NCI-H226 (cell line): ENCODE data around the gene PGM2.
"Not testable (repeated sequence)": the region's sequence is repeated elsewhere in the genome, so short reads cannot be mapped to it uniquely, and the experiment has no call there.

Source experiments
- DNase-seq: peaks from one replicate; pipeline ENCODE4 v3.0.0-alpha.2; 2015

PGM2 gene

GRCh38 chr4:37826295-37827029 is at the start of gene PGM2:
PGM2 (plus strand) TSS chr4:37826686; CDS start chr4:37826733, 47 bp downstream.
- peak; percentile 86 for DNase-seq

DNA sequence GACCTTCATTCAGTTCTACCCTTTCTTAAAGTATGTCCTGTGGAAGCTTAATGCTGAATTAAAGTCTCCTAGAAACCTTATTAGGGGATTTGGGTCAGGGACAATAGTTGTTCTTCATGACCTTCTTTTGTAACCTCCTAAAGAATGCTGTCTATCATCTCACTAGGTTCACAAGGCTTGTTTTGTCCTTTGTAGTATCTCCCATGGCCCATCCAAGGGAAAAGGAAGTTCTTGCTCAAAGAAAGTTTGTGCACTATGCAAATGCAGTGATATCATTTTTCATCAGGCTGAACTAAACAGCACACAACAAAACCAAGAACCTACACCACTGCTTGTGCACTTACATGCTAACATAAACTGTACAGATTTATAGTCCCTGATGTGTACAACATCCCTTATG is 46.6 kb upstream of the PGM2 start:
- no peak for DNase-seq

GRCh38 chr4:37780444-37781130 is 45.9 kb upstream of the PGM2 start:
- DNase-seq, result no peak

- no peak for DNase-seq
Observed at GRCh38 chr4:37781131-37781455, 45.4 kb upstream of the PGM2 start.

DNA sequence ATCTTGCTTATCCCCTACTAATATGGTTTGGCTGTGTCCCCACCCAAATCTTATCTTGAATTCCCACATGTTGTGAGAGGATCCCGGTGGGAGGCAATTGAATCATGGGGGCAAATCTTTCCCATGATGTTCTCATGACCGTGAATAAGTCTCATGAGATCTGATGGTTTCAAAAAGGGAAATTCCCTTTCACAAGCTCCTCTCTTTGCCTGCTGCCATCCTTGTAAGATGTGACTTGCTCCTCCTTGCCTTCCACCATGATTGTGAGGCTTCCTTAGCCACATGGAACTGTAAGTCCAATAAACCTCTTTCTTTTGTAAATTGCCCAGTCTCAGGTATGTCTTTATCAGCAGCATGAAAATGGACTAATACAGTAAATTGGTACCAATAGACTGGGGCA is 40.2 kb upstream of the PGM2 start:
- DNase-seq, result not testable (repeated sequence)

GRCh38 chr4:37787883-37788460 is 38.5 kb upstream of the PGM2 start:
- not testable (repeated sequence) for DNase-seq

GRCh38 chr4:37788819-37789218 is 37.7 kb upstream of the PGM2 start:
- DNase-seq, result no peak

- DNase-seq, result no peak
Observed at GRCh38 chr4:37792241-37792640, 34.2 kb upstream of the PGM2 start.

- no peak for DNase-seq
Observed at GRCh38 chr4:37793562-37793961, 32.9 kb upstream of the PGM2 start.

DNA sequence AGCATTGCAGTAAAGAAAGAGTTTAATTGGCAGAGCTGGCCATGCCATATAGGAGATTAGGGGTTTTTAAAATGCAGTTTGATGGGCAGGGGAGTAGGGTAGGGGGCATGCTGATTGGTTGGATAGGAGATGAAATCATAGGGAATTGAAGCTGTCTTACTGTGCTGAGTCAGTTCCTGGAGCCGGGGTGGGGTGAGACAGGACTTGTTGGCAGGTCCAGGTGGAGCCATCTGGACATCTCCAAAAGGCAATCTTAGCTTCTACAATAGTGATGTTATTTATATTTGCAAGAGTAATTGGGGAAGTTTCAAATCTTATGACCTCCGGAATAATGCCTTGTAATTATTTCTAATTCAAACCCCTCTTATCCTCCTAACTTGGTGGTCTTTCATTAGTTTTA is 32.4 kb upstream of the PGM2 start:
- DNase-seq, result no peak

DNA sequence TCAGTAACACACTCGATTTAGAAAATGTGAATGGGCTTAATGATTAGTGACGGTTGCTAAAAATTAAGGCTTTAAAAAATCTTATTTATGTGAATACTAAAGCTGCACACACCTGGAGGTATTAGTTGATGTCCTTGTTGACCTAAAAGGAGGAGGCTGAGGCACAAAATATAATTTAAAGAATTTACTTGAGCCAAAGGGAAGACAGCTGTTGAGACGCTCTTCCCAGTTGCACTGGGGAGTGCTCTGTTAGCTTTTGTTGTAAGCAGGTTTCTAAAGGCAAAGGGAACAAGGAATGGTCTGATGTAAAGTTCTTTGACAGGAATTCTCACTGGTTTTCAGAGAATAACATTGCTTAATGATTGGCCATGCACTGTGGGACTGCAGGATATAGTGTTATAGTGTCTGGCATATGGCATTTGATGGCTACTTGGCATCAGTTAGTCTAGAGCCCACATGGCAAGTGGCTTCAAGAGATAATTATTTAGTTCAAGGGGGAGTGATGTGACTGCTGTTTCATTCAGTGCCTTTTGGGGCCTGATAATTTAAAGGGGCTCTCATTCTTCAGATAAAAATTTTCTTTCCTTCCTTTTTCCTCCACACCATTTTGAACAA is 30.8 kb upstream of the PGM2 start:
- DNase-seq, result no peak

- no peak for DNase-seq
Observed at GRCh38 chr4:37797374-37797773, 29.1 kb upstream of the PGM2 start.

DNA sequence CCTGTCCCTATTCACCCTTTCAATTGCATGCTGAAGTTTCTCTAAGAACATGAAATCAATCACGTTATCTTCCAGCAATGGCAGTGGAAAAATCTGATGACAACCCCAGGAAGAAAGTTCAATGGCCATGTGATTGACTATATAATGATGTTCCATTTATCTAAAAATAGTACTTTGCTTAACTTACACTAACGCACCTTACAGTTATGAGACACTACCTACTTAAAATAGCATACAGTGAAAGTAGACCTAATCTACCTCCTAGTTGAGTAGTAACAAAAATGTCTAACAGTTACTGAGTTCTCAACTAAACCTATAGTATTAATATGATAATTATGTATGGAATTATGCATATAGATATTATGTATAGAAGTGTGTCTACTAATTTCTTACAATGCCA is 28.6 kb upstream of the PGM2 start:
- no peak for DNase-seq

DNA sequence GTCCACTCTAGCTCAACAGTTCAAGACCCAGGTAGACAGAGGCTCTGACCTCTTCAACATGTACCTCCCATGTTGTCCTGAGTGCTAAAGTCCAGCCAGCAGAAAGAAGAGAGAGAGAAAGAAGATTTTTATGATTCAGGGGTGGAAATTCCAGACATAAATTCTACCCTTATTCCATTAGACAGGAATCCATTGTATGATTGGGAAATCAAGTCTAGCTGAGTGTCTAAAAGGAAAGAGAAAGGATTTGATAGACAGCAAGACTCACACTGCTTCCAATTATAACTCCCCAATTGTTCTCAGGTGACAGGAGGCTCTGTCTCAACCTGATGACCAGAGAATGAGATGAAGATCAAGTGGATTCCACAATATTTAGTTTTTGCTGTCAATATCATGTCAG is 27.9 kb upstream of the PGM2 start:
- DNase-seq, result no peak

DNA sequence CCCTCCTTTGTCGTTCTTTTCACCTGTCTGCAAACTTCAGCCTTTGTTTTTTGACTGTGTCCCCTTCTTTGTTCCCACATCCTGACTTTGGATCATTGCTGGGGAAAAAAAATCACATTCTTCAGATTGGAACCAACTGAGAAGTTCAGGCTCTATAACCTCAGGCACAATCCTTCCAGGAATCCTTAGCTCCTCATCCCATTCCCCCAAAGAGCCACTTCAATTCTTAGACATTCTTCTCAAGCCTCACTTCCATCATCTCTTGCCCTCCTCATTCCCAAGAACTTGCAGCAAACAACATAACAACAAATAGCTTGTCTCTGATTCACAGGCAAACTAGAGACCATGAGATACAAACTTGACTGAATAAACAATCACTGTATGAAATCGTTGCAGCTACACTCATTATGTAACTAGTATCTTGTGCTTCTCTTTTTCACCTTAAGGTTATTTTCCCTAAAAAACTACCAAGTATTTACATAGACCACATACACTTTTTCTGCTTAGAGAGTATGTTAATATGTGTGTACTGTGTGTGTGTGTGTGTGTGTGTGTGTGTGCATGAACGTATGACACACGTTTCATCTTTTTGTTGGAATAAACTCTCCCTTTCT is 26.4 kb upstream of the PGM2 start:
- no peak for DNase-seq

- DNase-seq, result peak; percentile 51
Observed at GRCh38 chr4:37802068-37802666, 24.3 kb upstream of the PGM2 start.

DNA sequence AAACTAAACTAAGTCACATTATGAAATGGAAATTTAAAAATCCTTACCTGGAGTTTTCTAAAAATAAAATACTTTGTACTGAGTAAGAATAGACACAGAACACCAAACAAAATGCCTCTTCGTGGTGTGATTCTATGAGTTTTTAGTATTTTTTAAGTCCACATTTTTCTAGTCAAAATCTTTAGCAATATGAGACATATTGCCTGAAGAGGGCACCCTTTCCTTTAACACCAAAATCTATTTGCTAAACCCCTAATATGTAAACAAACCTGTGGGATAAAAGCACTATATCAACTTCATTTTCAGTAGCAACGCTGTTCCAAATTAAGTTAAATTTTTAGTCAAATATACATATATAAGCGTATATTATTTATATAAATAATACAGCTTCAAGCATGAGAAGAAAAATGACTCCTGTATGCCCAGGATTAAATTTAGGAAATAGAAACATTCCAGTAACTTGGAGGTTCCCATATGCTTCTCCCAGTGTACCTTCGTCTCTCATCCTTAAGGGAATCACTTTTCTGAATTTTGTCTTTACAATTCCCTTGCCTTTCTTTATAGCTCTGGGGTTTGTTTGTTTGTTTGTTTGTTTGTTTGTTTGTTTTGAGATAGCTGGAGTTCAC is 23.0 kb upstream of the PGM2 start:
- DNase-seq, result no peak

GRCh38 chr4:37805091-37805490 is 21.4 kb upstream of the PGM2 start:
- no peak for DNase-seq

DNA sequence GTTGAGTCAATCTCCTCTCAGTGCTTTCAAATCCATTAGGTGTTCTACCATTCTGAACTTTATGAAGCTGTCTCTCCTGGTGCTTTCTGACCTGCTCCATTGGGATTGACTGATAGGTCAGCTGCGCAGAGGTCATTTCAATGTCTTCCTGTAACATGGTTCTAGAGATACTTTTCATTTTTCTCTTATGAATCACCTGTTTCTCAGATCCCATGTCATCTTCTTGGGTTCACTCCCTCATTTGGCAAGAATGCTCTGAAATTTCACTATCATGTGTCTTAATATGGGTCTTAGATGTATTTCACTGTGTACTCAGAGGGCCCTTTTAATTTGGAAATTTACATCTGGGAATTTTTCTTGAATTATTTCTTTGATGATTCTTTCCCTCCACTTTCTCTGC is 13.8 kb upstream of the PGM2 start:
- peak; percentile 86 for DNase-seq

GRCh38 chr4:37815591-37815990 is 10.9 kb upstream of the PGM2 start:
- no peak for DNase-seq

DNA sequence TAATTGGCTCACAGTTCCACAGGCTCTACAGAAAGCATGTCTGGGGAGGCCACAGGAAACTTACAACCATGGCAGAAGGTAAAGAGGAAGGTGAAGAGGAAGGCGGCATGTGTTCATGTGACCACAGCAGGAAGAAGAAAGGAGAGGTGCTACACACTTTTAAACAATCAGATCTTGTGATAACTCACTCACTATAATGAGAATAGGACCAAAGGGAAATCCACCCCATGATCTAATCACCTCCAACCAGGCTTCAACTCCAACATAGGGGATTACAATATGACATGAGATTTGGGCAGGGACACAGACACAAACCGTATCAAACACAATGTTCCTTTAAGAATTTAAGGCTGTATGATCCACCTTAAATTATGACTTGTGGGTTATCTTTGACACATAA is 10.5 kb upstream of the PGM2 start:
- DNase-seq, result no peak

- no peak for DNase-seq
Observed at GRCh38 chr4:37816719-37817118, 9.8 kb upstream of the PGM2 start.

DNA sequence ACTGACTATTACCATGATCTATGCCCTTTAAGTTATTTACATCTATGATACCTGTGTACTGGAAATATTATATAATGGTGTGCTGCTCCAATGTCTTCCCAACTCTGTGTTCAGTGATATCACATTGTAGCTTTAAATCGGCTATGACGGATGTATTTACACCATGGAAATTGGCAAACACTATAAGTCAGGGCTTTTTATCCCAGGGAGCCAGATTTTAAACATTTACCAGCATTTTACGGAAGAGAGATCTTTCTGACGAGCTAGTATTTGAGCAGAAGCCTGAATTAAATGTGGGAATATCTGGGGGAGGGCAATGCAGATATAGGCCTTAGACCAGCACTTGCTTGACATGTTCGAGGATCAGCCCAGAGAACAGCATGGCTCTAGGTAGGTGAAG is 7.7 kb upstream of the PGM2 start:
- no peak for DNase-seq
